Measurements from ENCODE around the gene SPATC1L.

- TF ChIP-seq CTCF (IDR thresholded peaks at IDR 0.05; ENCODE audit: extremely low read depth in 1 of 2, insufficient read depth in 1 of 2, low read depth in 1 of 2, low read length in 2 of 2) (no peak), POLR2A (IDR thresholded peaks at IDR 0.05; ENCODE audit: low read depth, low read length) (no peak), POLR2AphosphoS5 (IDR thresholded peaks at IDR 0.05; ENCODE audit: insufficient read depth, low read depth, low read length) (no peak), MAX (IDR thresholded peaks at IDR 0.05; ENCODE audit: insufficient read depth, insufficient read length) (no peak)
These were observed 29.2 kb downstream of the SPATC1L start for GRCh38 chr21:46154955-46155513.
